ENCODE results near the gene TSPYL1.

- TF ChIP-seq CTCF (IDR thresholded peaks at IDR 0.05) (no peak), POLR2A (IDR thresholded peaks at IDR 0.05) (no peak), EP300 (IDR thresholded peaks at IDR 0.05) (no peak)
These were observed 1.2 kb upstream of the TSPYL1 start for GRCh38 chr6:116280933-116281316.

Data from ovary (tissue), 3 donors.